Activated CD8-positive, alpha-beta memory T cell treated with anti-CD3 and anti-CD28 coated beads, Interleukin-2, amount 50 U/mL, for 24 hours (primary cell): Measurements from ENCODE around the gene CPLANE2.
"Not testable (repeated sequence)": the region's sequence is repeated elsewhere in the genome, so short reads cannot be mapped to it uniquely, and the experiment has no call there.

Experiments
- DNase-seq: peaks from one replicate; pipeline ENCODE4 v3.0.0-alpha.2; 2020; ENCODE audit errors: extremely low read depth

CPLANE2 gene

DNA sequence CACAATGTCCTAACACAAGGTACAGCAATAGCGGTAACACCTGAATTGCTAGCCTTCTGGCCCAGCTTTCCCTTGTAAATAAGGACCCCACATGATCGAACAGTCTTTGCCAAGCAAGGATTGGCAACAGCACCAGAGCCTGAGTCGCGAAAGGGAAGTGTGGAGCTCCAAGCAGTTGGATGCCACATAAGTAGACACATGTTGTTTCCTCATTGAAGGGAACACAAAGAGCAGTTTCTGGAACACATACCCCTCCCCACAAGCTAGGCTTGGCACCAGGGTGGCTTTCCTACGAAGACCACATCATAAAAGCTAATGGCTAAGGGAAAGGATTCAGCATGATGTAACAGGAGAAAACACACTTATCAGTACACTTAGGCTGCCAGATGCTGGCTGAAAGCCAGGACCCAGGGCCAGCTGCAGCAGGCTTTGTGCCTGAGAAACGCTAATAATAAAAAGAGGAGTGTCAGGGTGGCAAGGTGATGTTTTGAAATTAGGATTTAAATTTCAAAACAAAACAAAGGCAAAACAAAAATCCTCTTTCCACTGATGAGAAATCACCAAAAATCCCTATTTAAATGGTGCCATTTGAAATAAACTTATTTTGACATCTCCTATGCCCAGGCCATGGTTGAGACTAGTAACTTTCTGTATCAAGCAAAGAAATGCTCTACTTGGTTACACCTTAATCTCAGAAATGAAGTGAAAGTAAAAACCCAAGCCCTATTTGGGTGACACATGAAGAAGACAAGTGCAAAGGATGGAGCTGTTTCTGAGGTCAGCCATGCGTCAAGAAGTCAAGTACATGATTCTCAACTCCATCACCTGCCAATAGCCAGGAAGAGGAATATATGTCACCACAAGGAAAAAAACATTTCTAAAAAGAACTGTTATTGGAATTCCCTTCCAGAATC lies 11.9 kb upstream of the CPLANE2 start:
- DNase-seq = no peak

GRCh38 chr1:16248007-16248436 lies 11.0 kb upstream of the CPLANE2 start:
- DNase-seq = no peak

GRCh38 chr1:16247441-16247840 lies 10.5 kb upstream of the CPLANE2 start:
- no peak for DNase-seq

GRCh38 chr1:16246961-16247360 lies 10.0 kb upstream of the CPLANE2 start:
- DNase-seq = no peak

GRCh38 chr1:16246239-16246638 lies 9.3 kb upstream of the CPLANE2 start:
- DNase-seq = not testable (repeated sequence)

DNA sequence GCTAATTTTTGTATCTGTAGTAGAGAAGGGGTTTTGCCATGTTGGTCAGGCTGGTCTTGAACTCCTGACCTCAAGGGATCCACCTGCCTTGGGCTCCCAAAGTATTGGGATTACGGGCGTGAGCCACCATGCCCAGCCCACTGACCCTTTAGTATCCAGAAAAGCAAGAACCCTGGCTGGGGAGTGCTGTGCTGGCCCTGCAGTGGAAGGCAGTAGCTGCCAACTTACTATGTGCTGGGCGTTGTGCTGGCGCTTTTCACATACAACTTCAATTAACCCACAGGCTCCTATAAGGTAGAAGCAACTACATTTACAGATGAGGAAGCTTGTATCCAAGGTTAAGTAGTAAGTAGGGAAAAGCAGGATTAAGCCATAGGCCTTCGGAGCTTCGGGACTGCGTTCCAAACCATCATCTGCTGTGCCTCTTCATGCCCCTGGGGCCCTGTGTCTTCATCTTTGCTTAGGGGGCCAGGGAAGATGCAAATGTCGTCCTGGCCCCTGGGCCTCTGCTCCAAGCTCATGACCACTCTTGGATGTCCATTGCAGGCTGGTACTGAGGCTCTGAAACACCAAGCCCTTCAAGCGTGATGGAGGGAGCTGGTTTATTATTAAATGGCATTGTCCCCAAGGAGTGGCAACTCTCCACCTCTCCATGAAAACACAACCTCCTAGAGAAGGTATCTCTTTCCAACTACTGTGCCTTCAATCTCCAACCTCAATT lies 8.7 kb upstream of the CPLANE2 start:
- no peak for DNase-seq

- no peak for DNase-seq
These were observed 7.8 kb upstream of the CPLANE2 start for GRCh38 chr1:16244650-16245285.

- DNase-seq = peak; percentile 55
These were observed 7.1 kb upstream of the CPLANE2 start for GRCh38 chr1:16243936-16244649.

- DNase-seq = no peak
These were observed 6.2 kb upstream of the CPLANE2 start for GRCh38 chr1:16243215-16243610.

GRCh38 chr1:16242556-16243214 lies 5.7 kb upstream of the CPLANE2 start:
- DNase-seq = no peak

GRCh38 chr1:16241221-16241708 lies 4.3 kb upstream of the CPLANE2 start:
- DNase-seq = no peak

DNA sequence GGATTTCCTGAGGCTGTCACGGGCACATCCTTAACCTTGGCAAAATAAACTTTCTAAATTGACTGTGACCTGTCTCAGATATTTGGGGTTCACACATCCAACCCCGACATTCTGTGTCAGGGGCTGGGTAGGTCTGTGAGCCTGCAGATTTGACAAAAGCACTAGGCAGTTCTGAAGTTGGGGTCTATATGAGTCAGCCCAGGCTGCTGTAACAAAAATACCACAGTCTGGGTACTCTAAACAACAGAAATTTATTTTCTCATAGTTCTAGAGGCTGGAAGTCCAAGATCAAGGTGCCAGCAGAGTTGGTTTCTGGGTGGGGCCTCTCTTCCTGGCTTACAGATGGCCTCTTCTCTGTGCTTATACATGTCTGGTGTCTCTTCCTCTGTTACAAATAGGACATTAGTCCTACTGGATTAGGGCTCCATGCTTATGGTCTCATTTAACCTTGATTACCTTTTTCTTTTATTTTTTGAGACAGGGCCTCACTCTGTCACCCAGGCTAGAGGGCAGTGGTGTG lies 3.0 kb upstream of the CPLANE2 start:
- DNase-seq = no peak

DNA sequence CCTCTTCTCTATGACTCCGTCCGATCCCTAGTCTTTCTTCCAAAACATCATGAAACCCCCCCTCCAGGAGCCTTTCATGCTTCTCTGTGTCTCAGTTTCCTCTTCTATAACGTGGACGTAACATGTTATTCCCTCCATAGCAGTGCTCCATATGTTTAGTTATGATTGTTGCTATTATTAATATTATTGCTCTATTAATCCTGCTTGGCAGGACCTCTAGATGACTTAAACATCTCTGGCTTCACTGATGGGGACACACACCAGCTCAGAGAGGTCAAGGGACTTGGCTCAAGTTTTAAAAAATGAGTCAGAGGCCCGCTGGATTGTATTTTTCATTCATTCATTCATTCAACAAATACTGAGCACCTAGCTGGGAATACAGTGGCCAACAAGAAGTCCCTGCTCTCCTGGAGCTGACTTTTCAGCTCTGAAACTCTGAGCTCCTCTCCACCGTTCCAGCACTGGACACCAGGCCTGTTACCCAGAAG lies 404 bp upstream of the CPLANE2 start:
- DNase-seq = no peak

- DNase-seq = no peak
These were observed 956 bp downstream of the CPLANE2 start for GRCh38 chr1:16235944-16236510.

DNA sequence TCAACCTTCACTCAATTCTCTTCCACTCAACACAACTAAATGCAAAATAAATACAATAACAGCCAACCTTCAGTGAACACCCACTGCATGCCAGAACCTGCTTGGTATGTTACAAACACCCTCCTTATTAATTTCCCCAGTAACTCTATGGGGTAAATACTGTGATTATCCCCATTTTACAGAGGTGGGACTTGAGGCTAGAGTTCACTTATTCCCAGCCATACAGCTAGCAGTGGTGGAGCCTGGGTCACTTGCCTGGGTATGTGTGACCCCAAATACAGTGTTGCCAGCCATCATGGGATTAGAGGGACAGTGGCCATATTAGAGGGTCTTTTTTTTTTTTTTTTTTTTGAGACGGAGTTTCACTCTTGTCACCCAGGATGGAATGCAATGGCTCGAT lies 1.6 kb downstream of the CPLANE2 start:
- no peak for DNase-seq

DNA sequence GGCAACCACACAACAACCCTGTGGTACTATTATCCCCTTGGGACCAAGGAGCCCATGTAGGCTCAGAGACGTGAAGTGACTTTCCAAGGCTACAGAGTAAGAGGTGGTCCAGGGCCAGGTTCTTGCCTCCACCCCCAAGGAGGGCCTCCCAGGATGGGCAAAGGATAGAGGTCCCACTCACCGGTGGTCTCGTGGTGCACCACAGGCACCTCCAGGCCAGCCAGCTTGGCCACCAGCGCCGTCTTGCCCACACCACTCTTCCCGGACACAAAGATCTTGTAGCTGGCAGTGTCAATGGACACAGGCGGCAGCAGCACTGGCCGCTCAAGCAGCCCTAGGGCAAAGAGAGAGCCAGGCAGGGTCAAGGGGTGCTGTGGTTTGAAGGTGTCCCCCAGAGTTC lies 3.6 kb downstream of the CPLANE2 start:
- DNase-seq = no peak

- DNase-seq = no peak
These were observed 4.7 kb downstream of the CPLANE2 start for GRCh38 chr1:16232316-16232710.

- DNase-seq = no peak
These were observed 5.4 kb downstream of the CPLANE2 start for GRCh38 chr1:16231331-16232315.

- no peak for DNase-seq
These were observed 6.2 kb downstream of the CPLANE2 start for GRCh38 chr1:16230744-16231143.
